Cardiac muscle cell (in vitro differentiated cells and primary cell): ENCODE data around the gene ZNF341. TPM values are rescaled to one million over a fixed set of nuclear protein-coding genes. Genes with fewer than 3 reads are reported as not detected.

ENCODE experiments used
- DNase-seq, 2 donors: peaks; one replicate each; pipeline versions ENCODE4 v3.0.0 to v3.0.0-alpha.2; 2010 to 2017; ENCODE audit warnings: low read depth in 1 of 2, low spot score in 1 of 2
- H3K27ac ChIP-seq: fragments of 200-600 bp; sonication (generic); 2 replicates; pipeline ENCODE4 v1.5.1; 2016
- H3K27me3 ChIP-seq: fragments of 200-600 bp; sonication (generic); 2 replicates; pipeline ENCODE4 v1.6.0; 2016; ENCODE audit warnings: control low read depth
- H3K36me3 ChIP-seq: fragments of 200-600 bp; sonication (generic); 2 replicates; pipeline ENCODE4 v1.5.1; 2016; ENCODE audit warnings: control low read depth
- H3K4me1 ChIP-seq: fragments of 200-600 bp; sonication (generic); 2 replicates; pipeline ENCODE4 v1.8.1; 2017; ENCODE audit warnings: low read depth, mild to moderate bottlenecking, mixed run types
- H3K4me3 ChIP-seq: fragments of 200-600 bp; sonication (generic); 2 replicates; pipeline ENCODE4 v1.5.1; 2016; ENCODE audit warnings: mild to moderate bottlenecking
- H3K9me3 ChIP-seq: fragments of 200-600 bp; sonication (generic); 2 replicates; pipeline ENCODE4 v1.5.1; 2017; ENCODE audit warnings: low read depth, mild to moderate bottlenecking, control low read depth
- CTCF ChIP-seq: IDR thresholded peaks from 2 replicates; pipeline ENCODE4 v1.5.1; 2012; ENCODE audit warnings: low read depth, mild to moderate bottlenecking, low read length
- polyA plus RNA-seq: library from polyadenylated mRNA; unstranded; fragments of >200 nt; fragmentation: Nextera tagmentation; extraction: Ambion mirVana; gene quantifications from 2 replicates; pipeline ENCODE4 v1.2.1, GENCODE V29; 2016
- total RNA-seq: library from RNA; depleted of rRNA; stranded (reverse); fragments of >200 nt; gene quantifications from 2 replicates; pipeline ENCODE4 v1.2.3, GENCODE V29; 2016

Gene ZNF341
- total and polyA plus RNA-seq, 2 experiments from 2014 or later, result 2.7 to 3.1 TPM

- DNase-seq, result no peak
- Histone ChIP-seq H3K4me3 (no peak overlapping the region), H3K9me3 (no peaks in the 10 kb centered on the region), H3K36me3 (no peaks in the 10 kb centered on the region), H3K27ac (no peak overlapping the region), H3K4me1 (no peaks in the 10 kb centered on the region), H3K27me3 (no peaks in the 10 kb centered on the region)
- no peak for TF ChIP-seq CTCF
Observed at GRCh38 chr20:33771938-33772337, 40.1 kb downstream of the ZNF341 start.

GRCh38 chr20:33772439-33772838, 40.6 kb downstream of the ZNF341 start:
- Histone ChIP-seq H3K27ac (no peak overlapping the region), H3K4me1 (no peaks in the 10 kb centered on the region), H3K4me3 (no peak overlapping the region), H3K9me3 (no peaks in the 10 kb centered on the region), H3K27me3 (no peaks in the 10 kb centered on the region), H3K36me3 (no peaks in the 10 kb centered on the region)
- TF ChIP-seq CTCF, result no peak
- DNase-seq, result no peak

- H3K27ac ChIP-seq, result no peak overlapping the region
- no peaks in the 10 kb centered on the region for H3K4me1 ChIP-seq
- no peak for DNase-seq
- no peaks in the 10 kb centered on the region for H3K27me3 ChIP-seq
- H3K4me3 ChIP-seq, result no peak overlapping the region
- H3K9me3 ChIP-seq, result no peaks in the 10 kb centered on the region
- no peak for TF ChIP-seq CTCF
- H3K36me3 ChIP-seq, result no peaks in the 10 kb centered on the region
Observed at GRCh38 chr20:33773412-33774089, 41.8 kb downstream of the ZNF341 start.

- no peak for TF ChIP-seq CTCF
- Histone ChIP-seq H3K36me3 (no peaks in the 10 kb centered on the region), H3K27me3 (no peaks in the 10 kb centered on the region), H3K4me1 (no peaks in the 10 kb centered on the region), H3K9me3 (no peaks in the 10 kb centered on the region), H3K4me3 (no peak overlapping the region), H3K27ac (no peak overlapping the region)
- no peak for DNase-seq
Observed at GRCh38 chr20:33777816-33778215, 46.0 kb downstream of the ZNF341 start.

GRCh38 chr20:33781133-33781532, 49.3 kb downstream of the ZNF341 start:
- H3K9me3 ChIP-seq, result no peaks in the 10 kb centered on the region
- TF ChIP-seq CTCF, result no peak
- no peak overlapping the region for H3K27ac ChIP-seq
- no peak overlapping the region for H3K4me3 ChIP-seq
- no peaks in the 10 kb centered on the region for H3K4me1 ChIP-seq
- H3K27me3 ChIP-seq, result no peaks in the 10 kb centered on the region
- H3K36me3 ChIP-seq, result no peaks in the 10 kb centered on the region
- DNase-seq, result no peak
